Activated T-cell treated with anti-CD3 and anti-CD28 coated beads for 24 hours (primary cell): ENCODE data around the gene COTL1.

Experiments
- DNase-seq: peaks from one replicate; pipeline ENCODE4 v3.0.0-alpha.2; 2020; ENCODE audit warnings: low read depth

The COTL1 gene

GRCh38 chr16:84596161-84596560, 21.7 kb downstream of the COTL1 start:
- no peak for DNase-seq

DNA sequence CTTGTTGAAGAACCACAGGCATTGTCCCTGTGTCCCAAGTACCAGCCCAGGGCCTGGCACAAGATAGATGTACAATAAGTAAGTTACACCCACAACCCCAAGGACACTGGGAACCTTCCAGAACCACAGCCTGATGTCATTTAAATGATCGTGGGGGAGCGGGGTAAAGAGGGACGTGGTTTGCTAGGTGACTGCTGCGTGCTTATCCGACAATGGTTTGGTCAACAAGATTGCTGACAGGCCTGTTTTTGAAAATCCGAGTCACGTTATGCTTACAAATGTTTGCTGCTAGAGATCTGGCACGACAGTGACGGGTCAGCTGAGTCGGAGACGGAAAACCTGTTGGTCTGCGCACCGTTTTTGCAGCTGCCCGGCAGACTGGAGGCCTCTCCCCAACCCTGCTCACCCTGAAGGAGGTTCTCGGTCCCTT, 22.8 kb downstream of the COTL1 start:
- DNase-seq = no peak

DNA sequence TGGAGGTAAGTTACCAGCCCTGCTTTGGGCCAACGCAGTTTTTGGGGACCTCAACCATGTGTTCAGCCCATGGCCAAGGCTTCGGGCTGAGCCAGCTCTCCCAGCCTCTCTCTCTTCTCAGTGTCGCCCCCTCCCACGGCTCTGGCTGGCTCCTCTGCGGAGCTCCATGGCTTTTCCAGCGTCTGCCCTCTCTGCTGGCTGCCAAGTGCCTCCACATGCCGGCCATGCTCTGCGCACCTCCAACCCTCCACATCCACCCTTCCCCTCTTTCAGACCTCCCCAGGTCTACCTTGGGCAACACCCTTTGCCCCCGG, 23.2 kb downstream of the COTL1 start:
- no peak for DNase-seq

GRCh38 chr16:84593825-84594724, 23.8 kb downstream of the COTL1 start:
- DNase-seq = peak; percentile 54

DNA sequence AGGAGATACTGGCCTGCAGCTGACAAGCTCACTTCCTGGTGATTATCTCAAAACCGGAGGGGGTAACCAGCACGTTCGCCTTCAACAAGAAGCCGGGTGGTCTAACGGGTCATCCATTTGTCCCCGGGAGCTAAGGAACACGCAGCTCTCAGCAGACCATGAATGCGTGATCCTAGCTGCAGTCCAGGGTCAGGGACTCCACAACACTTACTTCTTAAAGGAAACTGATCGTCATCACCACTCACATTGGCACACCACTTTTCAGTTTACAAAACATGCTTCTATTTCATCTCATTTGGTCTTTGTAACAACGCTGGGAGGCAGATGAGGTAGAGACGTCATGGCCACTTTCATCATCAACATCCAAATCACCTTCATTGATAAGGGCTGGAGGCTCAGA, 25.2 kb downstream of the COTL1 start:
- no peak for DNase-seq

DNA sequence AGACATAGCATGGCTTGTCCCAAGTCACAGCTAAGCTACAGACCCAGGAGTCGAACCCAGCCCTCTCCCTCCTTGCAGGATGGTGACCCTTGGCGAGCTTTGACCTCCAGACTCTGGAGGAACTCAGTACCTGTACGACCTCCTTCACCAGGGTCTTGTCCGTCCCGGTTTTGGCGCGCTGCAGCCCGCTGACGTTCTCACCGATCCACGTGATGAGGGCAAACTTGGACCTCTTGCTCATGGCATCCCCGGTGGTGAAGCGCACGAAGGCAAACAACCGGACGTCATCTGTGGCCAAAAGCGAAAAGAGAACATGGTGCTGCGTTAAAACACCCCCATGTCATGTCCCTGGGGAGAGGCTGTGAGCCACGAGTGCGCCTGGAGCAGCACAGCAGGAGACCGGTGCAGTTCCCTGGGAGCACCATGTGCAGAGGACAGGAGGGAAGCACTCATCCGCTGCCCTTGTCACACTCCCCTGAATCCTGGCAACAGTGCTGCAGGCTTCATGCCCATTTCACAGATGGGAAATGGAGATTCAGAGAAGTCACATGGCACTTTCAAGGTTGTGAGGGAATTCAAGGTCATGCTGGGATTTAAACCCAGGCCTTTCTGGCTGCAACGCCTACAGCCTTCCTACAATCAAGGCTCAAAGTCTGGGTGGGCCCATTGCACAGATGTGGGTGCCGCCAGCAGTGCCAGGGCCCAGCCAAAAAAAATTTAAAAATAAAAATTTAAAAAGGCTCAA, 27.7 kb downstream of the COTL1 start:
- DNase-seq = no peak

GRCh38 chr16:84588991-84589390, 28.9 kb downstream of the COTL1 start:
- DNase-seq = no peak

GRCh38 chr16:84585886-84586285, 32.0 kb downstream of the COTL1 start:
- DNase-seq = no peak

DNA sequence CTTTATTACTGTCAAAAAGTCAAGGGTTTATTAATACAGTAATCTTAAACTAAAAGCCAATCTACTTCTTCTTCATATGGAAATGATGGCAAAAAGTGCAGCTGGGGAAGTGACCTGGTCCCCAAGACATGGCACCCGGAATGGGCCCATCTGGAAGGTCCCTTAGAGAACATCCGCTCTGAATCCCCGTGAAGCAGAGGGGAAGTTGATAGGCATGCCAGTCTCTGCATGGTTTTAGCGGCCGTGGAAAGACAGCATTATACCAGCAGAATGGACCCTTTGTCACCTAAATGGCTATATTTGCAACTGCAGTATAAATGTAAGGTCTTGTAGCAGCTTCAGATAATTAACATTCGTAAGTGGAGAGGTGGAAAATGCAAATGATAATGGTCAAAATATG, 32.4 kb downstream of the COTL1 start:
- no peak for DNase-seq

- DNase-seq = no peak
Observed at GRCh38 chr16:84584678-84585077, 33.2 kb downstream of the COTL1 start.

DNA sequence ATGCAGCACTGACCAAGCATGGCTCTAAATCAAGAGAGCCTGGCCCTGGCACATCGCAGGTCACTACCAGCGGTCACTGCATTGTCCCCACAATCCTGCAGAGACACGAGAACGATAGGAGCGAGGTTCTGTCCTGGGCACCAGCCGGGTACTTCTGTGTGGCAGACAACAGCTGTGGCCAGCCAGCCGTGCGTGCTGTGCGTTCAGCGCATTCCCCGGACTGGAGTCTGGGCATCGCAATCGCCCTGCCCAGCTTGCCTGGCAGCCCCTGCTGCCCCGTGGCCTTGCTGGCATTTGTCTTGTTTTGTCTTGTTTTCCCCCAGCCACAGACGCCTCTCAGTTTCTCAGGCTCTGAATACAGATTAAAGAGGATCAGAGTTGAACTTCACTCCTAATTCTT, 33.9 kb downstream of the COTL1 start:
- no peak for DNase-seq

DNA sequence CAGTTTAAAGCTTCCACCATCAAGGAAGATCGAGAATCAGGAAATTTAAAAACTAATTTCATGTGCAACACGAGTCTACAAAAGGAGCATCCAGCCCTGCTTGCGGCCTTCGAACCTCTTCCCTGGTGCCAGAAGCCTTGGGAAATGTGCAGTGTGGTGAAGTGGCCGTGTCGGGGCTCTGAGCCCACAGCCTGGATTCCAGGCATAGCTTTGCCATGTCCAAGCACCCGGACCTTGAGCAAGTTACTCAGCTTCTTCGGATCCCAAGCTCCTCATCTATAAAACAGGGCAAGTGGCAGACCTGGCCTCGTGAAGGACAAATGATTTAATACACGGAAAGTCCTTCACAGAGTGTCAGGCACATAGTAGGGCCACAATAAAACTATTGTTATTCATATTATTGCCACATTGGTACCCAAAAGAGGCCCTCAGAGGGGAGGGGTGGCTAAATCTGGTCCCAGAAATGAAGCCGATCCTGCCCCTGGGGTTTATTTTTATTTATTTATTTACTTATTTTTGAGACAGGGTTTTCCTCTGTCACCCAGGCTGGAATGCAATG, 34.8 kb downstream of the COTL1 start:
- DNase-seq = no peak

DNA sequence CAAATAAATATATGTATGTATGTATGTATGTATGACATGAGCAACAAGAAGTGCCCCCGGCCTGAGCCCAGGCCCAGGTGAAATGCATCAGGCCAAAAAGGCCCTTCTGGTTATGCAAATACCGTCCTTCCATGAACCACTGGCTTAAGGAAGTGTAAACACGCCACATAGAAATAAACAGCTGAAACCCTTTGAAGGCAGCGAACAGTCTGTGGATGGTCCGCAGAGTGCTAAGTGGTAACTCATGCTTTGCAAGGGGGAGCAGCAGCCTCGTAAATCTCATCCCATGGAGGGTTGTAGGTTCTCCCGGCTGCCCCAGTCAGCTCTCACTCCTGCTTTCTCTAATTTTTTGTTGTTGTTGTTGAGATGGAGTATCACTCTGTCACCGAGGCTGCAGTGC, 36.7 kb downstream of the COTL1 start:
- no peak for DNase-seq

- no peak for DNase-seq
Observed at GRCh38 chr16:84579936-84580335, 37.9 kb downstream of the COTL1 start.

- DNase-seq = no peak
Observed at GRCh38 chr16:84578538-84579126, 39.2 kb downstream of the COTL1 start.

DNA sequence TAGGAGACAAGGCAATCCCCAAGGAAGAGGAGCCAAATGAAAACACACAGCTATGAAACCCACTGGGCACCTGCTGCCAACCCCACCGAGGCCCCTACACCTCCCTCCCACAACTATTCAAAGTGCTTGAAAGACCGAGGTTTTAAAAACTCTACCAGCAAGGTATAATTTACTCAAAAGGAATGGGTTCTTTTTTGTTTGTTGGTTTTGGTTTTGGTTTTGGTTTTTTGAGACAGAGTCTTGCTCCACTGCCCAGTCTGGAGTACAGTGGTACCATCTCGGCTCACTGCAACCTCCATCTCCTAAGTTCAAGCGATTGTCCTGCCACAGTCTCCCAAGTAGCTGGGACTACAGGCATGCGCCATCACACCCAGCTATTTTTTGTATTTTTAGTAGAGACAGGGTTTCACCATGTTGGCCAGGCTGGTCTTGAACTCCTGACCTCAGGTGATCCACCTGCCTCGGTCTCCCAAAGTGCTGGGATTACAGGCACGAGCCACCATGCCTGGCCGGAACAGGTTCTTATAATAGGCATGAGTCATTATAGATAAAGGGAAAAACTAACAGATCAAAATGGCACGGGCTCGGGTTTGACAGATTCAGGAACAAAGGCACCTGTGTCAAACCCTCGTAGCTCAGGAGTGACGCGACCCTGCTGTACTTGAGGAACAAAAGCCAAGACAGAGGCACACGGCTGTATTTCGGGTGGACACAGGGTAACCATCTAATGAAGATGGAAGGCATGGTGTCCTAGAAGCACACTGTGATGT, 40.7 kb downstream of the COTL1 start:
- no peak for DNase-seq

GRCh38 chr16:84575914-84576313, 42.0 kb downstream of the COTL1 start:
- DNase-seq = no peak

GRCh38 chr16:84574191-84574590, 43.7 kb downstream of the COTL1 start:
- DNase-seq = no peak

DNA sequence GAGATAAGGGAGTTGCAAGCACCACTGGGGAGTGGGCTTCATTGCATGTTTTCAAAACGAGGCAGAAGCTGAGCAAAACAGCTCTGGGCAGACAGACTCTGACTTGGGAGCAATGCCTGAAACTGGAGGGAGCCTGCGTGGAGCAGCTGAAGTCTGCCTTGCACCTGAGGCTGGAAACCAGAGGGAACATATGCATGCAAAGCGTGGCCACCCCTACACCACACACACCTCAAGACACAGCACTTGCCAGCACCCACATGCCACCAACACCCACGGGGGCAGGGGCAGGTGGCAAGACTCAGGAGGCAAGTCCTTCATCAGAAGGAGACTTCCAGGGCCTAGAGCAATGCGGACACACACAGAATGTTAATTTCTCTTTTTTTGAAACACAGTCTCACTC, 45.8 kb downstream of the COTL1 start:
- no peak for DNase-seq

GRCh38 chr16:84571506-84571905, 46.4 kb downstream of the COTL1 start:
- DNase-seq = no peak

GRCh38 chr16:84570739-84571403, 47.0 kb downstream of the COTL1 start:
- DNase-seq = no peak
